H9 (cell line): Measurements from ENCODE around the gene CLDN22. TPM values are rescaled to one million over a fixed set of nuclear protein-coding genes. Genes with fewer than 3 reads are reported as not detected.

ENCODE experiments used
- DNase-seq: peaks from one replicate; pipeline ENCODE4 v3.0.0-alpha.2; 2017
- H2AFZ ChIP-seq: one replicate; pipeline ENCODE4 v1.6.1; 2013; ENCODE audit warnings: mild to moderate bottlenecking, low read length, control low read depth, moderate library complexity
- H2AK5ac ChIP-seq: 2 replicates; pipeline ENCODE4 v1.6.1; 2013; ENCODE audit warnings: low read length, control low read depth, mixed read lengths; ENCODE audit not compliant: insufficient read length
- H2BK120ac ChIP-seq: one replicate; pipeline ENCODE4 v1.6.1; 2013; ENCODE audit warnings: low read depth, mild to moderate bottlenecking, low read length, control low read depth, inconsistent platforms; ENCODE audit not compliant: poor library complexity, severe bottlenecking
- H2BK12ac ChIP-seq: 2 replicates; pipeline ENCODE4 v1.6.1; 2013; ENCODE audit warnings: low read length, control low read depth, mixed read lengths, low read depth; ENCODE audit not compliant: insufficient read length
- H2BK15ac ChIP-seq: 2 replicates; pipeline ENCODE4 v1.6.1; 2013; ENCODE audit warnings: low read depth, low read length, control low read depth
- H2BK20ac ChIP-seq: one replicate; pipeline ENCODE4 v1.6.1; 2013; ENCODE audit warnings: low read depth, mild to moderate bottlenecking, low read length, control low read depth, inconsistent platforms; ENCODE audit not compliant: poor library complexity, severe bottlenecking
- H2BK5ac ChIP-seq: 2 replicates; pipeline ENCODE4 v1.6.1; 2013; ENCODE audit warnings: low read length, control low read depth, mixed read lengths; ENCODE audit not compliant: insufficient read length
- H3K14ac ChIP-seq: 2 replicates; pipeline ENCODE4 v1.6.1; 2013; ENCODE audit warnings: low read length, control low read depth; ENCODE audit not compliant: insufficient read depth
- H3K18ac ChIP-seq: 2 replicates; pipeline ENCODE4 v1.6.1; 2013; ENCODE audit warnings: low read depth, mild to moderate bottlenecking, mixed read lengths, low read length, control low read depth; ENCODE audit not compliant: insufficient read length
- H3K23ac ChIP-seq: 2 replicates; pipeline ENCODE4 v1.6.1; 2013; ENCODE audit warnings: low read length, control low read depth, mixed read lengths, low read depth; ENCODE audit not compliant: insufficient read length
- H3K23me2 ChIP-seq: 2 replicates; pipeline ENCODE4 v1.6.1; 2013; ENCODE audit warnings: low read depth, mild to moderate bottlenecking, mixed read lengths, low read length, control low read depth; ENCODE audit not compliant: insufficient read length, poor library complexity, severe bottlenecking
- H3K27ac ChIP-seq: 2 replicates; pipeline ENCODE4 v1.5.1; 2013; ENCODE audit warnings: low read length, control low read depth, mixed read lengths, low read depth; ENCODE audit not compliant: insufficient read length
- H3K27me3 ChIP-seq: 2 replicates; pipeline ENCODE4 v1.6.1; 2013; ENCODE audit warnings: low read length, control low read depth, inconsistent platforms; ENCODE audit not compliant: insufficient read depth
- H3K4ac ChIP-seq: 2 replicates; pipeline ENCODE4 v1.6.1; 2013; ENCODE audit warnings: low read depth, mild to moderate bottlenecking, control low read depth, inconsistent platforms, low read length, moderate library complexity
- H3K4me1 ChIP-seq: 2 replicates; pipeline ENCODE4 v1.6.1; 2013; ENCODE audit warnings: low read length, control low read depth, inconsistent platforms; ENCODE audit not compliant: insufficient read depth
- H3K4me2 ChIP-seq: 2 replicates; pipeline ENCODE4 v1.6.1; 2013; ENCODE audit warnings: low read length, control low read depth, mixed read lengths; ENCODE audit not compliant: insufficient read length, insufficient read depth
- H3K56ac ChIP-seq: 2 replicates; pipeline ENCODE4 v1.6.1; 2013; ENCODE audit warnings: low read depth, mild to moderate bottlenecking, mixed read lengths, low read length, control low read depth; ENCODE audit not compliant: insufficient read length
- H3K79me1 ChIP-seq: 2 replicates; pipeline ENCODE4 v1.6.1; 2013; ENCODE audit warnings: low read depth, mild to moderate bottlenecking, moderate library complexity, low read length, control low read depth, inconsistent platforms; ENCODE audit not compliant: insufficient read depth, poor library complexity, severe bottlenecking
- H3K79me2 ChIP-seq: 2 replicates; pipeline ENCODE4 v1.6.1; 2013; ENCODE audit warnings: low read length, control low read depth, inconsistent platforms; ENCODE audit not compliant: insufficient read depth
- H3K9ac ChIP-seq: 2 replicates; pipeline ENCODE4 v1.6.1; 2013; ENCODE audit warnings: low read length, control low read depth, mixed read lengths; ENCODE audit not compliant: insufficient read length; ENCODE audit errors: extremely low read depth
- H3K9me3 ChIP-seq: one replicate; pipeline ENCODE4 v1.6.1; 2013; ENCODE audit warnings: low read depth, low read length, inconsistent platforms; ENCODE audit not compliant: control insufficient read depth
- H3T11ph ChIP-seq: one replicate; pipeline ENCODE4 v1.6.1; 2013; ENCODE audit warnings: mild to moderate bottlenecking, low read length, control low read depth, inconsistent platforms
- H4K20me1 ChIP-seq: one replicate; pipeline ENCODE4 v1.6.1; 2013; ENCODE audit not compliant: control insufficient read depth, insufficient read length, insufficient read depth
- H4K5ac ChIP-seq: 2 replicates; pipeline ENCODE4 v1.6.1; 2013; ENCODE audit warnings: low read depth, mild to moderate bottlenecking, mixed read lengths, low read length, control low read depth; ENCODE audit not compliant: insufficient read length
- H4K8ac ChIP-seq: replicated peaks from 2 replicates; pipeline ENCODE4 v1.6.1; 2013; ENCODE audit warnings: low read length, control low read depth, mixed read lengths, low read depth; ENCODE audit not compliant: insufficient read length
- H4K91ac ChIP-seq: 2 replicates; pipeline ENCODE4 v1.6.1; 2013; ENCODE audit warnings: low read depth, mild to moderate bottlenecking, moderate library complexity, mixed read lengths, low read length, control low read depth; ENCODE audit not compliant: insufficient read length
- H3K27ac Mint-ChIP-seq, 3 experiments: 2 replicates in 2 of 3; 3 replicates in 1 of 3; pipeline ENCODE4 v1.8.0; 2020 to 2021; ENCODE audit warnings: mixed read lengths in 3 of 3, mild to moderate bottlenecking in 1 of 3, moderate library complexity in 1 of 3
- H3K27me3 Mint-ChIP-seq: 2 replicates; pipeline ENCODE4 v1.8.0; 2021; ENCODE audit warnings: low read depth, mild to moderate bottlenecking, moderate library complexity, mixed read lengths
- H3K36me3 Mint-ChIP-seq, 3 experiments: 2 replicates in 2 of 3; 3 replicates in 1 of 3; pipeline ENCODE4 v1.8.0; 2020 to 2021; ENCODE audit warnings: low read depth in 3 of 3, mixed read lengths in 3 of 3; ENCODE audit not compliant: insufficient read depth in 1 of 3
- H3K4me1 Mint-ChIP-seq, 2 experiments: 2 replicates each; pipeline ENCODE4 v1.8.0; 2020; ENCODE audit warnings: mixed read lengths in 2 of 2
- H3K4me3 Mint-ChIP-seq, 2 experiments: 2 replicates in 1 of 2; 3 replicates in 1 of 2; pipeline ENCODE4 v1.8.0; 2020 to 2021; ENCODE audit warnings: mild to moderate bottlenecking in 2 of 2, mixed read lengths in 2 of 2, moderate library complexity in 1 of 2
- H3K9me3 Mint-ChIP-seq, 2 experiments: 2 replicates in 1 of 2; 3 replicates in 1 of 2; pipeline ENCODE4 v1.8.0; 2020; ENCODE audit warnings: mild to moderate bottlenecking in 2 of 2, mixed read lengths in 2 of 2, moderate library complexity in 1 of 2
- WGBS: extraction: QIAGEN DNeasy Blood & Tissue Kit; methylation state at CpG from one replicate; pipeline ENCODE4 v1.1.7; 2013; ENCODE audit warnings: missing lambda C conversion rate, low lambda C conversion rate, mixed read lengths; ENCODE audit not compliant: insufficient read length; ENCODE audit errors: extremely low coverage; 5-methylcytosine and 5-hydroxymethylcytosine counted together
- total RNA-seq: library from RNA; stranded (reverse); gene quantifications from 2 replicates; pipeline ENCODE4 v1.2.1, GENCODE V29; 2021
- TF ChIP-seq, protein P1 (sequence below): fragments of 200-600 bp; sonication (generic); conservative IDR thresholded peaks from 3 replicates; pipeline ENCODE4 v1.8.0; 2021; ENCODE audit warnings: antibody characterized with exemption, mild to moderate bottlenecking

The CLDN22 gene
- total RNA-seq, 1 experiment from 2014 or later, result not detected

DNA sequence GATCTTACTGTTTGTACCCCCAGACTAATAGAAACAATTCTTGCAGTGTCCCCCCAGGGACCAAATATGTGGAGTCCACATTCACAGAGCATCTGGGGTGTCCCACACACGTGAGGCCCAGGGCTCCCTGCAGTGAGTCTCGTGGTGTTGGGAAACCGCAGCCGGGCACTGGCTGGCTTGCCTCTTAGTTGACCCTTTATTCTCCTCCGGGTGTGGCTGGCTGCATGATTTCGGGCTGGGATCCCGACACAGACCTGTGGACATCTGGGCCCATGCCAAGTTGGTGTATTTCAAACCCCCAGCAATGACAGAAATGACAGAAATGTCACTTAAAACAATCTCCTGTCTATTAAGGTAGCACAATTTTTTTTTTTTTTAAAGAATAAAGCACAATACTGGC is 17.8 kb upstream of the CLDN22 start:
- H3K4ac ChIP-seq, result no peak overlapping the region
- Mint-ChIP-seq H3K27ac (no peak overlapping the region), H3K9me3 (no peaks in the 10 kb centered on the region; a peak in 1 of 5 replicates), H3K27me3 (peaks cover 3% of the 10 kb centered on the region), H3K4me1 (peaks cover 0 to 4% of the 10 kb centered on the region in 2 experiments; a peak in 1 of 4 replicates), H3K36me3 (no peaks in the 10 kb centered on the region; a peak in 1 of 7 replicates), H3K4me3 (no peak overlapping the region)
- no peak overlapping the region for H2BK20ac ChIP-seq
- no peak overlapping the region for H3K18ac ChIP-seq
- no CpG with 5 or more reads among the region's 7 CpGs for WGBS
- H3K23ac ChIP-seq, result no peak overlapping the region
- no peak overlapping the region for H2BK12ac ChIP-seq
- H4K5ac ChIP-seq, result no peak overlapping the region
- H3K27ac ChIP-seq, result no peak overlapping the region
- TF ChIP-seq, protein P1, sequence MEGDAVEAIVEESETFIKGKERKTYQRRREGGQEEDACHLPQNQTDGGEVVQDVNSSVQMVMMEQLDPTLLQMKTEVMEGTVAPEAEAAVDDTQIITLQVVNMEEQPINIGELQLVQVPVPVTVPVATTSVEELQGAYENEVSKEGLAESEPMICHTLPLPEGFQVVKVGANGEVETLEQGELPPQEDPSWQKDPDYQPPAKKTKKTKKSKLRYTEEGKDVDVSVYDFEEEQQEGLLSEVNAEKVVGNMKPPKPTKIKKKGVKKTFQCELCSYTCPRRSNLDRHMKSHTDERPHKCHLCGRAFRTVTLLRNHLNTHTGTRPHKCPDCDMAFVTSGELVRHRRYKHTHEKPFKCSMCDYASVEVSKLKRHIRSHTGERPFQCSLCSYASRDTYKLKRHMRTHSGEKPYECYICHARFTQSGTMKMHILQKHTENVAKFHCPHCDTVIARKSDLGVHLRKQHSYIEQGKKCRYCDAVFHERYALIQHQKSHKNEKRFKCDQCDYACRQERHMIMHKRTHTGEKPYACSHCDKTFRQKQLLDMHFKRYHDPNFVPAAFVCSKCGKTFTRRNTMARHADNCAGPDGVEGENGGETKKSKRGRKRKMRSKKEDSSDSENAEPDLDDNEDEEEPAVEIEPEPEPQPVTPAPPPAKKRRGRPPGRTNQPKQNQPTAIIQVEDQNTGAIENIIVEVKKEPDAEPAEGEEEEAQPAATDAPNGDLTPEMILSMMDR, result no peak
- no peak overlapping the region for H4K91ac ChIP-seq
- no peak overlapping the region for H3K4me2 ChIP-seq
- no peaks in the 10 kb centered on the region for H3K9me3 ChIP-seq
- no peak overlapping the region for H4K8ac ChIP-seq
- H2BK15ac ChIP-seq, result no peak overlapping the region
- H2AFZ ChIP-seq, result no peak overlapping the region
- H3K79me2 ChIP-seq, result no peaks in the 10 kb centered on the region
- no peak overlapping the region for H2BK5ac ChIP-seq
- H3K27me3 ChIP-seq, result no peaks in the 10 kb centered on the region
- no peak overlapping the region for H3K9ac ChIP-seq
- no peak overlapping the region for H3K14ac ChIP-seq
- H4K20me1 ChIP-seq, result no peaks in the 10 kb centered on the region
- H3K23me2 ChIP-seq, result no peaks in the 10 kb centered on the region
- H3K56ac ChIP-seq, result no peak overlapping the region
- H2BK120ac ChIP-seq, result no peak overlapping the region
- no peaks in the 10 kb centered on the region for H3K4me1 ChIP-seq
- no peaks in the 10 kb centered on the region for H3K79me1 ChIP-seq
- no peak overlapping the region for H3T11ph ChIP-seq
- no peak overlapping the region for H2AK5ac ChIP-seq
- DNase-seq, result no peak
